T-helper 22 cell (primary cell): ENCODE results near the gene ADGRG2.
"Not testable (repeated sequence)": the region's sequence is repeated elsewhere in the genome, so short reads cannot be mapped to it uniquely, and the experiment has no call there.

Experiments used
- DNase-seq: peaks from one replicate; pipeline ENCODE4 v3.0.0-alpha.2; 2020; ENCODE audit warnings: low read depth

ADGRG2 gene

DNA sequence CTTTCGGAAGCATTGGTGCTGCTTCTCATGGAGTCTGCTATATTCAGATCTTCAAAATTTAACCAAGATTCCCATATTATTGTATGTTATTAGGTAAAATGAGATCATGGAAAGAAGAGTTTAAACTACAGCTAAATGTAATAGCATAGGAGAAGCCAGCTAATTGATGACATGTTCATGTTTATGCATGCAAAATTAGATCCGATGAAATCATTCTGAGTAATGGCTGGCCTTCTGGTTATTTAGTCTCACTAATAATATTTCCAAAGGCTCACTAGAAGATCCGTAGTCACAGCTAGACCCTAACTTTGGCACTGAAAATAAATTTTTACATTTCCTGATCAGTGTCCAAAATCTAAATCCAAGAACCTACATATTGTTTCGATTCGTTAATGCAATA, 118.5 kb downstream of the ADGRG2 start:
- DNase-seq: no peak

DNA sequence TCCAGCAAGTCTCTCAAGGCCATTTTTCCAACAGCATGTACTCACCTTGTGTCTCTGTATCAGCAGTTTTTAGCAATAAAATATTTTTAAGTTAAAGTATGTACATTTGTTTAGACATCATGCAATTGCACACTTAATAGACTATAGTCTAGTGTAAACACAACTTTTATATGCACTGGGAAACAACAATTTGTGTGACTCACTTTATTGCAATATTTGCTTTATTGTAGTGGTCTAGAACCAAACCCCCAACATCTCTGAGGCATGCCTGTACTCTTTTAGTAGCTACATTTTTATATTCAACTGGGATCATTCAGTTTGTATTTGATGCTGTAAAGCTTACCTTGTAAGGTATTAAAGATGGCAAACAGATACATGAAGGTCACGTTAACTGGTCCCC, 123.6 kb downstream of the ADGRG2 start:
- DNase-seq: no peak

DNA sequence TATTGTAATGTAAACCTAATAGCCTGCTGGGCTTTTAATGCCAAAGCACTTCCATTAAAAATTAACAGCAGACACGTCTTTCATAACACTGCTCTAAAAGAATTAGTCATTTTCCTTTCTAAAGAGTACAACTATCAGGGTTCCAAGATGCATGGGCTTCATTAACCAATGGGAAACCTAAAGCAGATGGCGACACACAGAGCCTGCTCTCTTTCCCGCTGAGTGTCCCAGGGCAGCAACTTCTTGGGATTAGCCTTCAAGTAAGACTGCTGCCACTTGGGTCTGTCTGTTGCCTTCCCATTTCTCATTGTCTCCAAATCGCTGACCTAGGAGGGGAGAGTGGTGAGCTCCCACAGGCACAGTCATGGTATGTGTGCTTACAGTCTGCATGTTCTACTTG, 124.4 kb downstream of the ADGRG2 start:
- DNase-seq: no peak

DNA sequence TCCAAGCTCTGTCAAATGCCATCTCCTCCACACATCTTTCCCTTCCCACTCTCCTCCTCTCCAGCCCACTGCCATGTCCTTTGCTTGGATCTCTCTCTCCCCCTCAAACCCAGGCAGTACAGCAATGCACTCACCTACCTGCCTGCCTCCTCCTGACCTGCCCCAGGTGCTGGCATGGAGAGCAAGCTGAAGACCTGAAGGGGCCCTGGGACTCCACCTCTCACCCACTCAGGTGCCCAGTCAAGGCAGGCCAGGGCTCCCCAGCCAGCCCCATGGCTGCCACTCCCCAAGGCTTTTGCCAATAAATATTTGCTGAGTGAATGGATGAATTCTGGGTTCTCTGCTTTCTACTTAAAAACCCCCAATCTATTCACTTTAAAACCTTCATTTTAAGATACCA, 125.7 kb downstream of the ADGRG2 start:
- DNase-seq: no peak

DNA sequence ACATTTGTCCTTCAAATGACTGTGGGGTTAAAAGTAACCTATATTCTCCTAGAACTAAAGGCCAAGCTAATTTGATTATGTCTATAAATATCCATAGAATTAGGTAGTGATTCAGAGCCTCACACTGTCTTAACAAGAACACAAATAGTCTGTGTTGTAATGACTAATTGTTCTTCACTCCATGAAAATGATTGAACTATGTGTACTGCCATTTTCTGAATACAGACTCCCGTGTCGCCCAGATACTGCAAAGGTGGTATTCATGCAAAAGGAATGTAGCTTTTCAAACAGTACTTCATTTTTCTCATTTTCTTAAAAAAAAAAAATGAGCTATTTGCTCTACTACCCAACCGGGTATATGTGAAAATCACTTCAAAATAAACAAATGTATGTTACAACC, 127.0 kb downstream of the ADGRG2 start:
- no peak for DNase-seq

DNA sequence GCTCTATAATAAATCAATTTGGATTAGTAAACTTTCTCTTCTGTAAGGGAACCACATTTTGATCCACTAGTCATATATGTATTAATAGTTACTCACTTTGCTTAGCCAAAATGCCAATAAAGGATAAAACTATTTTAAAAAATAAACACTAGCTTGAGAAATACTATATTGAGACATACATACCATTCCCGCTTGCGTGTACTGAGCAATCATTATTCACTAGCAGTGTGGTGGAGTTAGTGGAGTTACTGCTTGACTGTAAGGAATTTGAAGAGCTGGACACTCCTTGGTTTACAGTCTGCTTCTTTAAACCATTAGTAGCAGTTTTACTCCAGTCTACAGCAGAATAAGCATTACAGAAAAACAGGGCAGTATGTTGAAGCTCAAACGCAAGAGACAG, 127.6 kb downstream of the ADGRG2 start:
- DNase-seq: no peak

DNA sequence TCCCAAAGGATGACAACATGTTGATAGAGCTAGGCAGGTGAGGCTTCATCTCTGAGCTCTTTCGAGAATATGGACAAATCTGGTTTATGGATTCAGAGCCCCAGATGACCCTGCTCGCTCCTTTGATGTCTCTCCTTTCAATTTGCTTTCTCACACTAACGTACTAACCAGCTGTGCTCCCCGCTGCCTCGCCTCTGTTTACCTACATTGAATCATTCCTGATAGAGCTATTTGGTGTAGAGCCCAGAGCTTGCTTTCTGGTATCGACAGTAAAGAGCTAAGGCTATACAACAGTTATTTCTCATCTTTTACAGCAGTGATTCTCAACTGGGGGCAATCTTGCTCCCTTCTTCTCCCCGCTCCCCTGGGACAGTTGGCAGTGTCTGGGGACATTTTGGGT, 129.4 kb downstream of the ADGRG2 start:
- DNase-seq: no peak

DNA sequence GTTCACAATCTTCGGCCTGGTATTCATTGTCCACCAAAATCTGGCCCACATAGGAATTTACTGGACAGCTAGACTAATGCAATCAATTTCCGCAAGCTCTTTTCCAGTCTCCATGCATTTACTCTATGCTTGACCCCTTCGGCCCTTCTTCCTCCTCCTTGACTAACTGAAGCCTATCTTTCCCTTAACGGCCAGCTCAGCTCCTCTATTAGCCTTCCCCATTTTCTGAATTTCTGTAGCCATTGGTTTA, 137.2 kb downstream of the ADGRG2 start:
- no peak for DNase-seq

DNA sequence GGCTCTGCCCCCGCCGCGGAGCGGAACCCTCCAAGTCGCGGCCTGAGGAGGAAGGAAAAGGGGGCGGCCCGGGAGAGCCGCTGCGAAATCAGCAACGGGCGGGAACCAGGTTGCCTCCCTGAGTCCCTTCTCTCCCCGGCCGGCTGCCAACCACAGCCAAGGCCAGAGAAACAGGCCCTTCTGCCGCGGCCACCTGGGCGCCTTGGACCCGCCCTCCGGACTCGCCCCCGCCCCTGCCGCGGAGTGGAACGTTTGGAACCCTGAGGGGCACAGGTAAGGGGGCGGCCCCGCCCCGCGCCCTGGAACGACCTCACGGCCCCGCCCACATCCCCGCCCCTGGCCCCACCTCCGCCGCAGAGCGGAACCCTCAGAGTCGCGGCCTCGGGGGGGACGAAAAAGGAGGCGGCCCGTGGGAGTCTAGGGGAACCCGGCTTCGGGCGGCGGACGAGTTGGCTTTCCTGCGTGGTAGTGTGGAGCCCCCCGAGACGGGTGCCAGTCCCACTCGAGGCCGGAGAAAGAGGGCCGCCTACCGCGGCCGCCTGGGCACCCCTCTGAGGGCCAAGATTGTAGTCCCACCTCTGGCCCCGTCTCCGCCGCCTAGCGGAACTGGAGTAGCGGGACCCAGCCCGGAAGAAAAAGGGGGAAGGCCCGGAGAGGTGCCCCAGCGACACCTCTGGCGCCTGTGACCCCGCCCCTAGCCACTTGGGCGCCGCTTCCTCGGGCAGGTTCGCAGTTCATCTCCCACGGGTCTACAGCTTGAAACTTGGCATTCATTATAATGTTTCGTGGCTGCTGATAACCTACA, 137.7 kb downstream of the ADGRG2 start:
- peak; percentile 73 for DNase-seq

DNA sequence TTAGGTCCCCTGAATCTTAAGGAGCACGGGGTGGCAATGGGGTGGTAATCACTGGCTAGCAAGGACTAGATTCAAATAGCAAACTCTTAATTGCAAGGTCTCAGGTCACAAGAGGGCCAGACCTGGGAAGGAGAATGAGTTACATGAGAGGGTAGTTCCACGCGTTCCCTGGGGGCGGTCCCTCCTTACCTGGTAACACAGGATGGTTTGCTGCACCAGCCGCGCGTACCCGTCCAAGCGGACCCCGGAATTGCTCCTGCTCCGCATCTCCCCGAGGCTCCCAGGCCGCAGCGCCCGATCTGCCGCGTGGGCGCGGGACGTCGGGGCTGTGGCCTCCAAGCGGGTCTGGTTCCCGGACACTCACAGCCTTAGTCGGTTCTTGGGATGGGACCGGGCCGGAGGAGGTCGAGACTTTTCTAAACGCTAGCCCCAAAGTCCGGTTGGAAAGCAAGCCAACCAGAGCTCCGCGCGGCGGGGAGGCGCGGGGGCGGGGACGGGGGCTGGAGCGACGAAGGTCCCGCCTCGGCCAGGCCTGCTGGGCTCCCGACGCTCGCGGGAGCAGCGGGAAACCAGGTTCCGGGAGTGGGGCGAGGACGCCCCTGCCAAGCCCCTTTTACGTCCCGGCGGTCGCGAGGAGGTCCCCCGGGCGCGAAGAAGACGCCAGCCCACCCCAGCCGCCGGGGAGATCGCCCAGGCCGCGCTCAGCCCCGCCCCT, 138.4 kb downstream of the ADGRG2 start, which contains the start of gene PHKA2:
Gene PHKA2, minus strand, starts transcription at position 449 of the 715 bp plus-strand sequence. Its CDS starts 182 bp downstream, at position 267.
- no peak for DNase-seq

DNA sequence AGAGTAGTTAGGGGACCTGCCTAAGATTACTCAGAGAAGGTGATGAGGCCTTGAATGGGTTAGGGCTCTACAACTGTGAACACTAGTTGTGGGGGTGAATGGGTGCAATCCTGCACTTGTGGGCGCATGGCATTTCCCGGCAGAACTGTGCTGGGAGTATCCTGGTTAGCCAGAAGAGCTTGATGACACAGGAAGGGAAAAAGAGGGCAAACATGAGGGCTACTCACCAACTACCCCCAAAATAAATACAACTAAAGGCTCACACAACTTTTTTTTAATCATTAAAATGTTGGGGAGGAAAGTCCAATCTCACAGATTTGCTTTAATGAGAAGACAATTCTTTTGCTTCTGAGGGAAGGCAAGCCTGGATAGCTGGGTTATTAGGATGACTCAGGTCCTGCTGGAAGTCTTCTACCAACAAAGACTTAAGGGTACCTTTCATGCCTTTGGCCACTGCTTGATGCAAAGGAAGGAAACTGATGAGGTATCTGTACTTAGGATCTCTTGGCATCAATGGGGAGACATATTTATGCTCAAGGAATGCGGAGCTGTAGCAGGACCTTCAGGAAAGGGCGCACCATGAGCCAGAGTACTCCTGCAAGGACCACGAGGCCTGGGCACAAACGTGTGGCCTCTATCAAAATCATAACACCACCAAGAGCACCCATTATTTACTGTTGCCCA, 141.0 kb downstream of the ADGRG2 start:
- no peak for DNase-seq

DNA sequence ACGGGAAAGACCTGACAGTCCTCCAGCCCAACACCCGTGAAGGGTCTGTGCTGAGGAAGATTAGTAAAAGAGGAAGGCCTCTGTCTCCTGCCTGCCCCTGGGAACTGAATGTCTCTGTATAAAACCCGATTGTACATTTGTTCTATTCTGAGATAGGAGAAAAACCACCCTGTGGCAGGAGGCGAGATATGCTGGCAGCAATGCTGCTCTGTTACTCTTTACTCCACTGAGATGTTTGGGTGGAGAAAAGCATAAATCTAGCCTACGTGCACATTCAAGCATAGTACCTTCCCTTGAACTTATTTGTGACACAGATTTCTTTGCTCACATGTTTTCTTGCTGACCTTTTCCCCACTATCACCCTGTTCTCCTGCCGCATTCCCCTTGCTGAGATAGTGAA, 142.0 kb downstream of the ADGRG2 start:
- not testable (repeated sequence) for DNase-seq

DNA sequence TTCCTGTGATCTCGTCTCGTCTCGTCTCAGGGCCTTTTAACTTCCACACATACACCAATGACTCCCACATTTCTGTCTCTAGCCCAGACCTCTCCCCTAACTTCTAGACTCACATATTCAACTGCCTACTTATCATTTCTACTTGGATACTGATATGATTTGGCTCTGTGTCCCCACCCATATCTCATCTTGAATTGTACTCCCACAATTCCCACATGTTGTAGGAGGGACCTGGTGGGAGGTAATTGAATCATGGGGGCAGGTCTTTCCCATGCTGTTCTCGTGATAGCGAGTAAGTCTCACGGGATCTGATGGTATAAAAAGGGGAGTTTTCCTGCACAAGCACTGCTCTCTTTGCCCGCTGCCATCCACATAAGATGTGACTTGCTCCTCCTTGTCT, 147.3 kb downstream of the ADGRG2 start:
- DNase-seq: no peak

DNA sequence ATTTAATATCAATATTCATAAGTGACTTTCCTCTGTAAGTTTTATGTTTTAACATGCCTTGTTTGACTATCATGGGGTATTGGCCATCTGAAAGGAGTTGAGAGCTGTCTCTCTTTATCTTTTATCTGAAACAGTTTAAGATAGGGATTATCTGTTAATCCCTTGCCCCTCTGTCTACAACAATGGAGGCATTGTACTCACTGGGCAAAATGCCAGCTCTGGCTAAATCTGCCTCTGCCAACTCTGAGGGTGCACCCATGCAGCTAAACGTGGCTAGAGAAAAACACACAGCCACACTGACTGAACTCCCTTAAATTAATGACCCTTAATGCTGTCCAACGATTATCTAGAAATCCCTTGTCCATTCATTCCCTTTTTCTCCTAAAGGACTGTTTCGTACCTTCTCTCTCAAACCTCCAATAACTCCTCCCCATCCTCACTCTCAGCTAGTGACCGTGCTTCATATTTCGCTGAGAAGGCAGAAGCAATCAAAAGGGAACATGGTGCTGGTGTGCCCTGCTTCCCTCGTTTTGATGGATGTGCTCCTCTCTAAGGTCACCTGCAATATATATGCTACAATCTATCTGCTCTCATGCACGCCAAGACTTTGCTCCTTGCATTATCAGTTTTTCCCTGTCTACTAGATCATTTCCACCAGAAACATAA, 148.6 kb downstream of the ADGRG2 start:
- no peak for DNase-seq

DNA sequence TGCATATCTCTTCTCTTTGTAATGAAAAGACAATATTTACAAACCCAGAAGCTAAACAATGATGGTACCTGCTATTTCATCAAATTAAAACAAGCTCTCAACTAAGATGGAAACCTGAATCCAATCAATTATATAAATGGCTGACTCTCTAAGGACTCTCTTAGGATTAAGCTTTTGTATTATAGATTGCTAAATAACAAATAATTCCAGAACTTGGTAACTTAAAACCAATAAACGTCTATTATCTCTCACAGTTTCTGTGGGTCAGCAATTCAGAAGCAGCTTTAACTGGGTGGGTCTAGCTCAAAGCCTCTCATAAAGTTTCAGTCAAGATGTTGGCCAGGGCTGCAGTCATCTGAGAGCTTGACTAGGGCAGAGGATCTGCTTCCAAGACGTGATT, 150.8 kb downstream of the ADGRG2 start:
- no peak for DNase-seq

DNA sequence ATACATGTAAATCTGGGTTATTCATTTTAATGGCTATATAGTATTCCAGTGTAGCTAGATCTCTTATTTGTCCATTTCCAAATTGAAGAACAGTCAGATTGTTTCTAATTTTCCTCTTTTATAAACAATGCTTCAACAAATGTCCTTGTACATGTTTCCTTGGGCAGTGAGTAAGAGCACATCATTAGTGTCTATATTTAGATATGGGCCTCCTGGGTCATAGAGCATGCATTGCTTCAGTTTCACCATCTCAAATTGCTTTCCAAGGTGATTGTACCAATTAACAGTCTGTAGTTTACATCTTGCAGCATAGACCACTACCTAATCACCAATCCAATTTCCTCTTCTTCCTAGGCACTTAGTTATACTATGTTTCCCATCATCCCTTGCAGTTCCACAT, 151.8 kb downstream of the ADGRG2 start:
- no peak for DNase-seq

DNA sequence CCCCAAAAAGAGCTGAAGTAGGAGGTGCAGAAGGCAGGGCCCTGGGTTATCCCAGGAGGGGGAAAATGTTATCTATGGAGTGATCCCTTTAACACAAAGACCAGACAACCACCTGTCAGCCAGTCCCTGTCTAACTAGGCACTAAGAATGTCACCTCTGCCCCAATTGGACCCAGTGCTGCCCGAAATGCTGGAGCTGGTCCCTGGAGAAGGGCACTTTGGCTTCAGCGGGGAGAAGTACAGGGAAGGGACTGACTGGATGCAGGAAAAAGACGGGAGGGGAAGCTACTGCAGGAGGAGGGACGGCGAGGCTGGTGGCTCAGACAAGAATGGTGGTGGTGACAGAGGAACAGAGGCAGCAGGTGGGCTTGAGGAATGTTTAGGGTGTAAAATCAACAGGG, 155.6 kb downstream of the ADGRG2 start:
- DNase-seq: no peak

DNA sequence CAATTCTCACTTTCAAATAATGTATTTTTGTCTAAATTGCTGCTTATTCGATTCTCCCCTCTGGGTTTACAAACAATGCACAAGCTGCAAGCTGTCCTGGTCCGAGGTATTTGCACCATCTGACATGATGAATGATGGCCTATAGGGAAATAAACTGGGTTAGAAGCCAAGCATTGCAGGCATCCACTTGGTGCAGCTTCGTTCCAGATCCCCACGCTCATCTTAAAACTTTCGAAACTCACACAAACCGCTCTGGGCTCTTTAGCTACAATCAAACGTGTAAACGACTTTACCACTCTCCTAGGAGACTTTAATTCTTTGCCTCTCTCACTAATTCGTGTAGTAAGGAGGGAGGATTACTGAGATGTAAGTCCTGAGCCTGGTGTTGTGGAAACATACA, 157.4 kb downstream of the ADGRG2 start:
- no peak for DNase-seq

DNA sequence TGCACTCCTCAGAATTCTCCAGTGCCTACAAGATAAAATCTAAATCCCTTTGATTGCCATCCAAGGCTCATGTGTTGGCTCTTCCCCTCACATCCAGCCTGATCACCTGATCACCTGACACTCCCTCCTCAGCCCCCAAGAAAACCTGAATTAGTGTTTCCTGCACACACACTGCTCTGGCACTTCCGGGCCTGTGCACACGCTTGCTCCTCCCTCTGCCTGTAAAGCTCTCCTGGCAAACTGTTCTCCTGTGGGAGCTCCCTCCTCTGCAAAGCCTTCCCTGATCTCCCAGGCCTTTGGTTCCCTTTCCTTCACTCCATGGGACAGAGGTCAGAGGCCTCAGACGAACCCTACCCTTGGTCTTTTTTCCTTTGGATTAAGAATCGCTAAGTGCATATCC, 158.2 kb downstream of the ADGRG2 start:
- DNase-seq: no peak

DNA sequence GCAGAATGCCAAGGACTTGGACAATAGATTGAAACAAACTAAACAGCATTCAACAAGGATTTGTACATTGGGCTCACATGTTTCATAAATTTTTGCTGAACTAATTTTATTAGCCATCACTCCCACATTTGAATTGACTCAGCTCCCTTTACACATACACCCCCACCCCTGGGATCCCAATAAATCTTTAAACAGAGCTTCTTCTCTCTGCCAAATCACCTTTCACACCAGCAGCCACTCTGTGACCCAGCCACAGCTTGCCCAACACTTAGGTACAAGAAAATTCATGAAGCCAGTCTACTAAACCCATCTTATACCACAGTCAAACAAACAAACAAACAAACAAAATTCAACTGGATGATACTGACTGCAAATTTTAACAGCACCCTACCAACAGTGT, 159.9 kb downstream of the ADGRG2 start:
- DNase-seq: no peak

DNA sequence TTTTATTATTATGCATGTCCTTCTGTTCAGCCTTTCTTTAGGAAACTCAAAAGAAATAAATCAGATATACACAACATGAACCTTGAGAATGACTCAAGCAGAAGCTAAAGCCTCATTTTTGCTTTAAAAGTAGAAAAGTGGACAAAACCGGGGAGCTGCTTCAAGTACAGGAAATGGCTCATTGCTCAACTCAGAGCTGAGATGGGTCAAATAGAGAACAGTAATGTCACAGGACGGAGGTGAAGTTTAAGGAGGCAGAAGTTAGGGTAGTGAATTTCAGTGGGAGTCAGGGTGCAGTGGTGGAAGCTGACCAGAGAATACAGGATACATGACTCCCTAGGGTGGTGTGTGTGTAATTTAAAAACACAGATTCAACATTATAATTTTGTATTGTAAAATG, 160.6 kb downstream of the ADGRG2 start:
- no peak for DNase-seq

DNA sequence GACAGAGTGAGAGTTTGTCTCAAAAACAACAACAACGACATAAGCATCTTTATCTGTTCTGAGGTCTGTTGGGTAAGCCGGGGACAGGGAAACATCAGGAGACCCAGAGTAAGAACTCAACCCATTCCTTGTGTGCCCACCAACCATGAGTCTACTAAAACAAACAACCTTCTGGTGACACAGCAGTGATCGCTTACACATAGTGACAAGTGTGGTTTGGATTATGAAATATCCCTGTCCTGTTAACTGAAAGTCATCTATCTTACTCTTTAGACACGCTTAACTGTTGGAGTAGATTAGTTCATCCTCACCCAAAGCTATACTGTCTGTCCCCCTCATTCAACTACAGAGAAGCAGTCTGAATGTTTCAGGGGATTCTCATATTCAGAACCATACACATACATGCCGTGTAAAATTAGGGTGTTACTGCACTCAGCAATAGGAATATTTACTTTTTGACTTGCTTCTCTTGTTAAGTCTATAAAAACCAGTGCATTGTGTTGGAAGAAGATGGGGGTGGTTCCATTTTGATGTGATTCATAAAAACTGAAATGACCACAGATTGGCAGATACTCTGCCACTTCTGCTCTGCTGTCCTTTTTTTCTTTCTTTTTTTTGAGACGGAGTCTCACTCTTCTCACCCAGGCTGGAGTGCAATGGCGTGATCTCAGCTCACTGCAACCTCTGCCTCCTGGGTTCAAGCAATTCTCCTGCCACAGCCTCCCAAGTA, 165.8 kb downstream of the ADGRG2 start:
- no peak for DNase-seq
